ENCODE measurements around the gene NES. TPM values are rescaled to one million over a fixed set of nuclear protein-coding genes. Genes with fewer than 3 reads are reported as not detected.
A peak's percentile ranks its signal among the peaks of the same experiment; 100 is the strongest.

The NES gene
- total RNA-seq, 1 donor from 2014 or later: 3.0 TPM

DNA sequence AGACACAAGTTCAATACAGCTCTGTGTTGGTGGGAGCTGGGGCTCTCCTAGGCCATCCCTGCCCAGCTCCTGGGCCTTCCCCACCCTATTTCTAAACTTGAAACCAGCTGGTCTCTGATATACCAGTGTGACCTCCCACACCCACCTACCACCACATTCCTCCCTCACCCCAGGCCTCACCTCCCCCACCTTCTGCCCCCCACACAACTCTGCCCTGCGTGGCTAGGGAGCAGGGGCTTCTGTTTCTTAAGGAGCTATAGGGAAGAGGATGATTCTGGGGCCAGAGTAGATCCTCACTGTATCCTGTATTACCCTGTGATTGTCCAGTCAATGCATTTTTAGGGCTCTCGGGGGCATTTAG is 16.5 kb downstream of the NES start:
- ATAC-seq: no peak

DNA sequence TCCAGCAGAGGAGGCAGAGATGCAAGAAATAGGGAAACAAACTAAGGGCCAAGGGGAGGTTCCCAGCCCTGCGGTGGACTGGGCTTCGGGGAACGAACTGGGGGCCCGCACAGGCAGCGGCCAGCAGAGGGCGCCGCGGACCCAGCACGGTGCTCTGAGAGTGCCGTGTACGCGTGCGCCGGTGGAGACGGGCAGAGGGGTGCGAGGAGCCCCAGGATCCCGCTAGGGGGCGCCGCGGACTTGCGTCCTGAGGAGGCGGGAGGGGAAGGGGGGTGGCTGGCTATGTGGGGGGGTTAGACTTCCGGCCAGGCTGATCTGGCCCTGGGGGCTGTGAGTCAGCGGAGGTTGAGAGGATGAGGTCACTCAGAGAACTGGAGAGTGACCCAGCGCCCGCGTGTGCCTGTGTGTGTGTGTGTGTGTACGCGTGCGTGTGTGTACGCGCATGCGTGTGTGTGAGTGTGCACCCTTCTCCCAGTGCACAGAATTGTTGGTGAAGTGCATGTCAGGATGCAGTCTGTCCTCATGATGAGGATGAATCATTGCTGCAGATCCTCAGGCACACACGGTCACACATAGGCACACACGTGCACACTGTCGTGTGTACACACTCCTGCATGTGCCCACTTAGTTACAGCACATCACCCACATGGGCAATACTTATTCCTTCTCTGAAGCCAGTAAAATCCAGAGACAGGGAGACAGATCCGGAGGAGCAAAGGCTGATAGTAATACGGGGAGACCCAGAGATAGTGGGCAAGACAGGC is 17.0 kb downstream of the NES start:
- peak; percentile 89 for ATAC-seq

DNA sequence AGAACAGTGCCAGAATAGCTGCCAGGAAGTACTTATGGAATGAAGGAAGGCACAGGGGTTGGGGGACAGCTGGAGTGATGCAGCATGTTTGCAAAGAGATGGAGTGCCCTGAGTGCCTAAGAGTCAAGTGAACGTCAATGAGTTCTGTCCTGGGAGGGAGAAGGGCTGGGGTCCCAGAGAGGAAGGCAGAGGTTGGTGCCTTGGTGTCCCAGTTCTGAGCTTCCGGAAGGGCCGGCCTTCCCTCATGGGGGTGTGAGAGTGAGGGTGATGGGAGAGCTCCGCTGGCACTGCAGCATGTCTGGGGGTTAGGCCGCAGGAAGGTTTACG is 17.6 kb downstream of the NES start:
- no peak for ATAC-seq

- ATAC-seq: no peak
Measured at GRCh38 chr1:156658945-156659574, 18.1 kb downstream of the NES start.

GRCh38 chr1:156658496-156658895 is 18.7 kb downstream of the NES start:
- ATAC-seq: no peak

GRCh38 chr1:156657741-156658319 is 19.4 kb downstream of the NES start:
- ATAC-seq: no peak

DNA sequence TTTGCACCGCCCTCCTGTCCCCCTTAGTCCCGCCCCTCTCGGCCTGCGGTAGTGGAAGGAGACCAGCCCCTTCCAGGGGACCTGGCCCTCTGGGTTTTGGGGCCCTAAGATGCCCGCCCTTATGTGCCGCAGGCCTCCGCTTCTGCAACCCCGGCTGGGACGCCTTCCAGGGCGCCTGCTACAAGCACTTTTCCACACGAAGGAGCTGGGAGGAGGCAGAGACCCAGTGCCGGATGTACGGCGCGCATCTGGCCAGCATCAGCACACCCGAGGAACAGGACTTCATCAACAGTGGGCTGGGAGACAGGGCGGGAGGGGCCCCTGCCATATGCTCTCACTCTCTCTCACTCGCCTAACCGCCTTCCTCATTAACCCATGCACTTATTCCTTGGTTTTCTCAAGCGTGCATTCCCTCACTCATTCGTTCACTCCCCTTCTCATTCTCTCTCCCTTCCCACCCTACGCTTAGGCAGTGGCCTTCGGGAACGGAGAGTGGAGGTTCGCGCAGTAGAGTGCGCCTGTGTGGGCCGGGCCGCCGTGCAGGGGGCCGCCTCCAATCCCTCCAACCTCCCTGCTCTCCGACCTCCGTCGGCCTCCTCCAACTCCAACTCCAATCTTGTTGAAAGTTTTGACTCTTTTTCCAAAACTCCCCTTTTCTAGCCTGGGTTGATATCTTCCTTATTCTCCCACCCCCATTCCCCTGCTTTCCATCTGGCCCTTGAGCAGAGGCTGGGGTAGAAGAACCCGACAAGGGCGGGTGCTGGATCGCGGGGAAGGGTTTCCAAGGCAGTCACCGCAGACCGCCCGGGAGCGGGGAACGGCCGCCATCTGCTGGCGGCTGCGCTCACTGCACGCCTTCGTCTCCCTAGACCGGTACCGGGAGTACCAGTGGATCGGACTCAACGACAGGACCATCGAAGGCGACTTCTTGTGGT is 20.1 kb downstream of the NES start:
- peak; percentile 10 for ATAC-seq

GRCh38 chr1:156655904-156656516 is 21.2 kb downstream of the NES start:
- ATAC-seq: no peak

DNA sequence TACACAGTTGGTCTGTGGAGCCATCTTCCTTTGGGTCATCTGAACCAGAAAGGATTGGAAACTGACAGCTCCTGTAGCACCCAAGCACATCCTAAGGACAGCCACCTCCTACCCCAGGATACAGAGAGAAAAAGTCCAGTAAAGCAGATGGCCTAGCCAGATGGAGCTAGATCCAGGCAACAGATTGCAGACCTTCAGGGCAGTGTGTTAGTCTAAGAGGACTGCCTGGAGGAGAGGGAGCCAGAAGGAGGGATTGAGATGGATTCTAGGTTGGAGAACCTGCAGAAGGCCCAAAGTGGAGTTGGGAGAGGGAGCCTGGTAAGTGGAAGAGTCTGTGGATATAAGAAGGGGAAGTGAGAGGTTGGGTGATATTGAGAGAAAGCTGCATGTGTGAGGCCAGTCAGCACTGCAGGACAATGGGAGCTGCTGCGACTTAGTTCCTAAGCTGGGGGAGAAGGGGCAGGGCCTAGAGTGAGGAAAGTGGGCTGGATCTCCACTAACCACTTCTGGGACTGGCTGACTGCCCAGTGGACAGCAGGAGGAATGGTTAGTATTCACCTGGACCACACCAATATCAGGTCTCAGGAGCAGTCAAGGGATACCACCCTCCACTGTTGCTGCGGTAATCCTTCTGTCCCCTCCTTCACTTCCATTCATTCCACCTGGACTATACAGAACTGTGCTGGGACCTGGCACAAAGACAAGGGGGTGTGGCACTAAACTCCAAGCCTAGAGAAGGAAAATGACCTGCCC is 21.9 kb downstream of the NES start:
- no peak for ATAC-seq

DNA sequence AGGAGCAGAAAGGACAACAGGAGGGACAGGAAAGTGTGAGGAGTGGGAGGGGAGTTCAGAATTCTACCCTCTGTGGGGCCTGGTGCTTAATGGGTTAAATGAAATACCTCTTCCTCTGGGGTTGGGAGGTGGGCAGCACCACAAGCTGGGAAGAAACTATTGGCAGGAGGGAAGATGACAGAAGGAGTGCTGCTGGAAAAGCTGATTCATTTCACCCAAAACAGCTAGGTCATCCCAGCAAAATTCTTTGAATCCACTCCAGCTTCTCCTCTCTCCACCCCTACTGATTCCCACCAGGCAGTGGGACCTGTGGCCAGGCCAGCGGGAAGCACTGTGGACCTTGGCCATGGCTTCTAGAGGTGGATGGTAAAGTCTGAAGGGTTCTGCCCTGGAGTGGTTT is 22.5 kb downstream of the NES start:
- ATAC-seq: no peak

GRCh38 chr1:156652992-156653355 is 24.2 kb downstream of the NES start:
- no peak for ATAC-seq

DNA sequence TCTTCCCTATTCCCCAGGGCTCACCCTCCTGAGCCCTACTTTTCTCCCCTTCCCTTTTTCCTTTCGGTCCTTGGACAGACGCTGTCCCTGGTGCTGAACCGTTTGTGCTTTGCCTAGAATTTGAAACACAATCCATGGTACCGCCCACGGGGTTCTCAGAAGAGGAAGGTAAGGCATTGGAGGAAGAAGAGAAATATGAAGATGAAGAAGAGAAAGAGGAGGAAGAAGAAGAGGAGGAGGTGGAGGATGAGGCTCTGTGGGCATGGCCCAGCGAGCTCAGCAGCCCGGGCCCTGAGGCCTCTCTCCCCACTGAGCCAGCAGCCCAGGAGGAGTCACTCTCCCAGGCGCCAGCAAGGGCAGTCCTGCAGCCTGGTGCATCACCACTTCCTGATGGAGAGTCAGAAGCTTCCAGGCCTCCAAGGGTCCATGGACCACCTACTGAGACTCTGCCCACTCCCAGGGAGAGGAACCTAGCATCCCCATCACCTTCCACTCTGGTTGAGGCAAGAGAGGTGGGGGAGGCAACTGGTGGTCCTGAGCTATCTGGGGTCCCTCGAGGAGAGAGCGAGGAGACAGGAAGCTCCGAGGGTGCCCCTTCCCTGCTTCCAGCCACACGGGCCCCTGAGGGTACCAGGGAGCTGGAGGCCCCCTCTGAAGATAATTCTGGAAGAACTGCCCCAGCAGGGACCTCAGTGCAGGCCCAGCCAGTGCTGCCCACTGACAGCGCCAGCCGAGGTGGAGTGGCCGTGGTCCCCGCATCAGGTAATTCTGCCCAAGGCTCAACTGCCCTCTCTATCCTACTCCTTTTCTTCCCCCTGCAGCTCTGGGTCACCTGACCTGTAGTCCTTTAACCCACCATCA is 24.8 kb downstream of the NES start:
- no peak for ATAC-seq

GRCh38 chr1:156648951-156649350 is 28.3 kb downstream of the NES start:
- ATAC-seq: no peak

GRCh38 chr1:156648496-156648895 is 28.7 kb downstream of the NES start:
- ATAC-seq: no peak

DNA sequence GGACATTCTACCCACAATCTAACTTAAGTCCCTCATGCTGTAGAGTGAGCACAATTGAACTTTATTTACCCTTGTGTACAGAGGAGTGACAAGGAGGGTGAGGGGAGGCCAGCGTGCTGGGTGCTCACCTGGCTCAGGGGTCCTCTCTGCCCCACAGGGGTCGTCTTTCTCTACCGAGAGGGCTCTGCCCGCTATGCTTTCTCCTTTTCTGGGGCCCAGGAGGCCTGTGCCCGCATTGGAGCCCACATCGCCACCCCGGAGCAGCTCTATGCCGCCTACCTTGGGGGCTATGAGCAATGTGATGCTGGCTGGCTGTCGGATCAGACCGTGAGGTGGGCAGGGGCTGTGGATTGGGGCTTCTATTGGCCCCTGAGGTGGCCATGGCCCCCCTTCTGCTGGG is 29.9 kb downstream of the NES start:
- ATAC-seq: no peak

- ATAC-seq: no peak
Measured at GRCh38 chr1:156646738-156647211, 30.4 kb downstream of the NES start.

GRCh38 chr1:156645666-156646065 is 31.5 kb downstream of the NES start:
- ATAC-seq: no peak

DNA sequence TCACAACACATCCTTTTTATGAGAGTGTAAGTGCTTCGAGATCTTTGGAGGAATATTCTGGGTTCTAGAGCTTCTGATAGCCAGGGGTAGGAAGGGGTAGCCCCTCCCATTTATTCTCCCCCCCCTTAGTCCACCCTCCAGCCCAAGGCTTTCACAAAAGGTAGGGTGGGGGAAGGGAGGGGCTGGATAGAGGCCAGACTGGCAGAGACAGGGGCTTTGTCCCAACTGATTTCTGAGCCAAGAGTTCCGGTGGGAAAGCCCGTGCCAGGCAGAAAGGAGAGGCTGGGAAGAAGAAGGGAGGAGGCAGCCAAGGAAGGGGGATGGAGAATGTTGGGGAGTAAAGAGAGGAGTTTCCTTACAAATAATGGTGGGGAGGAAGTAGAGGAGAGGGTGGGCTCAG is 32.2 kb downstream of the NES start:
- ATAC-seq: no peak

DNA sequence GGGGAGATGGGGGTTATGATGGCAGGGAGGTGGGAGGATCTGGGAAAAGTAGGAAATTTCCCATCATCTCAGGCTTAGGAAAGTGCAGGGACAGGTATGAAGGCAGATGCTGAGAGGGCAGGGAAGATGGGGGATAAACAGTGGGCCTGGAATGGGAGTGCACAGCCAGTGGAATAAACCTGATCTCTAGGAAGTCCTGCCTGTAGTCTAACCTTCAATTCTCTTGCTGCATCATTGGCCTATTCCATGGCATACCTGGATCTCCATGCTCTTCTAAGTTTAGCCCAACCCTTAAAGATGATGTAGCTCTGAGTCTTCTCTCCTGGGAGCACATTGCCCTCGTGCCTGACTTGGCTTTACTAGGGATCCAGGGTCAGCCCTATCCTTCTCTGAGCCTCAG is 32.6 kb downstream of the NES start:
- ATAC-seq: no peak

- ATAC-seq: no peak
Measured at GRCh38 chr1:156644146-156644545, 33.1 kb downstream of the NES start.

GRCh38 chr1:156643778-156644092 is 33.5 kb downstream of the NES start:
- no peak for ATAC-seq

Measured in esophagus mucosa (tissue), 1 donor.